GM04503 (cell line): ENCODE measurements around the gene TBC1D2B.
A peak's percentile ranks its signal among the peaks of the same experiment; 100 is the strongest.
"Not testable (repeated sequence)": the region's sequence is repeated elsewhere in the genome, so short reads cannot be mapped to it uniquely, and the experiment has no call there.

Source experiments
- DNase-seq: peaks from one replicate; pipeline ENCODE4 v3.0.0-alpha.2; 2012; ENCODE audit warnings: low read depth

TBC1D2B gene

GRCh38 chr15:78001656-78002055, 75.9 kb downstream of the TBC1D2B start:
- DNase-seq, result no peak

- no peak for DNase-seq
Observed at GRCh38 chr15:78000927-78001249, 76.6 kb downstream of the TBC1D2B start.

GRCh38 chr15:78000091-78000926, 77.2 kb downstream of the TBC1D2B start:
- no peak for DNase-seq

- DNase-seq, result no peak
Observed at GRCh38 chr15:77999486-77999885, 78.0 kb downstream of the TBC1D2B start.

- no peak for DNase-seq
Observed at GRCh38 chr15:77998592-77998991, 78.9 kb downstream of the TBC1D2B start.

DNA sequence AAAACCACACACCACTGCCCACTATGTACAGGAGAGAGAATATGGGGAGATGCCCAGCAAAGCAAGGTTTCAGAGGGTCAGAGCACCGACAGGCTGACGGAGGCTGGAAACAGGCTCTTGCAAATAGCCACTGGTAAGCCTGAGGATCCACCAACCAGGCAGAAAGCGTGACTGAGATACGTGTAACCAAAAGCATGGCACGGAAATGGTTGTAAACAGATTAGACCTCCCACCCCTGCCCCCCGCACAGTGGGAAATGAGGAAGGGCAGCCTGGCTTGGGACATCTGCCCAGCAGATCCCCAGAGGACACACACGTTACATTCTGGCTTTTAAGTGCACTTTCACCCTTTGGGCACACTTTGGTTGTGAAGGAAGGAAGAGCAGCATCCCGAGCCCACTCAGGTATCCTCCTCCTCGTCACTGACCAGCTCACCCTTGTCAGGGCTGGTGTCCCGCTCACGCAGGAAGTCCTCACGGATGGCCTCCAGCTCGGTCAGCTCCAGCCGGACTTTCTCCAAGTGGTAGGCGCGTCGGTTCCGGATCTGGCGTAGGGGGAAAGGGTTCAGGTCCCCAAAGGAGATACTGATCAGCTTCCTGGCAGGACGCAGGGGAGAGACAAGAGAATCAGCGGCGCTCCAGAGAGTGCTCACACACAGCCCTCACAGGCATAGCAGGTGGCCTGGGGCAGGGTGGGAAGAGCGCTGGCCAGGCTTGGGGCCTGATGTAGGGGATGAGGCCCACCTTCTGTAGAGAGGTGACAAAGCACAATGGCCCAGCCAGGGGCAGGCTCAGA, 79.6 kb downstream of the TBC1D2B start:
- not testable (repeated sequence) for DNase-seq

- not testable (repeated sequence) for DNase-seq
Observed at GRCh38 chr15:77997221-77997620, 80.3 kb downstream of the TBC1D2B start.

- not testable (repeated sequence) for DNase-seq
Observed at GRCh38 chr15:77996713-77997171, 80.8 kb downstream of the TBC1D2B start.

DNA sequence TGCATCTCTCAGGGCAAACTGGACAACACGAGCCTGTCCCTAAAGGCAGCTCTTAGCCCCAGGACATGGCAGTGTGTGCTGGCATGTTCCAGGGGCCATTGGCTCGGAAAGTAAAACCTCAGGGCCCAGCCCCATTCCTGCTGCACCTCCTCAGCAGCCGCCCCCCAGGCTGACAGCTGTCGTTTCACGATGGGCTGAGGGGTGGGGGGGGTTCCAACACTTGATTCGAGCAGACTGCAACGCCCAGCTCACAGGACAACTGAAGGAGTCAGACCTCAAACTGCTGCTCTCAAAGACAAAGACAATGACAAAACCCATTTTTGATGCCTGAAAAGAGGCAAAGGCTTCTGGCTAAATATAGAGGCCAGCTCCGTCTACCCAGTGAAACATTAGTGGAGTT, 81.3 kb downstream of the TBC1D2B start:
- DNase-seq, result not testable (repeated sequence)

GRCh38 chr15:77995537-77995918, 82.0 kb downstream of the TBC1D2B start:
- DNase-seq, result not testable (repeated sequence)

- DNase-seq, result not testable (repeated sequence)
Observed at GRCh38 chr15:77994893-77995536, 82.5 kb downstream of the TBC1D2B start.

GRCh38 chr15:77993970-77994693, 83.4 kb downstream of the TBC1D2B start:
- DNase-seq, result peak; percentile 85

DNA sequence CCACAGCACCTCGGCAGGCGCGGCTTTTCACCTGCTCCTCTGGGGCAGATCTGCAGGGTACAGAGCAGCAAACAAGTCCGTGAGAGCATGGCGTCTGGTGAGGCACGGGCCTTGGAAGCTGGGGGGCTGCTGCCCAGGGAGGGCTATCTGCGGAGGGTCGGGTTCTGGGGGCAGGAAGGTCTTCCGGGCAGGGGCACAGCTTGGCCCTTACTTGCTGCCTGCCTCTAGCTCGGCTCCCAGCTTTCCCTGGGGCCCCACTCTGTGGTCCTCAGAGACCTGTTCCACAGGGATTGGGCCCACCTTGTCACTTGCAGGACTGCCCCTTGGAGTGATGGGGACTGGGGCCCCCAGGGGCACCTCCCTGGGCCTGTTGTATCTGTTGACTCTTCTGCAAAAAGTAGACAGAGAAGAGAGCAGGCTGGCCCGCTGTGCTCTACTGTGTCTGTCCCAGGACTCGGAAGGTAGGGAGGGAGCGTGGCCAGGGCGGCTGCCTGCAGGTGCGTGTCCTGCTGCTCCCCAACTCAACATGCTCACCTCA, 84.1 kb downstream of the TBC1D2B start:
- DNase-seq, result no peak

DNA sequence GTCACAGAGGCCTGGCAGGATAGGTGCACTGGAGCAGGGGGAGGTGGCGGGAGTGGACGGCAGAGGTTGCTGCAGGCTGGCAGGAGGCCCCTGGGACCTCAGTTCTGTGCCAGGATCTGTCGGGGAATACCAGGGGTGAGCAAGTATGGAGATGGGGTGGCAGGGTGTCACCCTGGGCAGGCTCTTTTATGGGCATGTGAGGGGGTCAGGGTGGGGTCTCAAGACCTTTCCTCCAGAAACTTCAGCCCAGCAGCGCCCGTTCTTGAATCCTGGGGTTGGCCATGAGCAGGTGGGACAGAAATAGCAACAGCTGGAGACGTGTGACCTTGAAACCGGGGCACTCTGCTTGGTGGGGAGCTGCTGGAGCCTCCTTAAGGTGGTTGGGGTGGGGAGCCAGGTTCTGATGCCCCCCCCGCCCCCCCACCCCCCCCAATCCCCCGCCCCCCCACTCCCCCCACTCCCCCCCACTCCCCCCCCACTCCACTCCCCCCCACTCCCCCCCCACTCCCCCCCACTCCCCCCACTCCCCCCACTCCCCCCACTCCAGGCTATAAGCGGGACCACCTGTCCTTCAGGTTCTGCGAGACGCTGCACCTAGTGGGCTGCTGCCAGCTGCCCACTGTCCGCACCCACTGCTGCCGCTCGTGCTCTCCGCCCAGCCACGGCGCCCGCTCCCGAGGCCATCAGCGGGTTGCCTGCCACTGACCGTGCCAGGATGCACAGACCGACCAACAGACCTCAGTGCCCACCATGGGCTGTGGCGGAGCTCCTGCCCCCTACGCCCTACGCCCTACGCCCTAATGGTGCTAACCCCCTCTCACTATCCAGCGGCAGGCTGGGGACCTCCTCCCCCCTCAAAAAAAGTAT, 84.9 kb downstream of the TBC1D2B start:
- DNase-seq, result no peak

GRCh38 chr15:77991658-77992201, 85.8 kb downstream of the TBC1D2B start:
- peak; percentile 33 for DNase-seq

- no peak for DNase-seq
Observed at GRCh38 chr15:77991029-77991406, 86.5 kb downstream of the TBC1D2B start.

DNA sequence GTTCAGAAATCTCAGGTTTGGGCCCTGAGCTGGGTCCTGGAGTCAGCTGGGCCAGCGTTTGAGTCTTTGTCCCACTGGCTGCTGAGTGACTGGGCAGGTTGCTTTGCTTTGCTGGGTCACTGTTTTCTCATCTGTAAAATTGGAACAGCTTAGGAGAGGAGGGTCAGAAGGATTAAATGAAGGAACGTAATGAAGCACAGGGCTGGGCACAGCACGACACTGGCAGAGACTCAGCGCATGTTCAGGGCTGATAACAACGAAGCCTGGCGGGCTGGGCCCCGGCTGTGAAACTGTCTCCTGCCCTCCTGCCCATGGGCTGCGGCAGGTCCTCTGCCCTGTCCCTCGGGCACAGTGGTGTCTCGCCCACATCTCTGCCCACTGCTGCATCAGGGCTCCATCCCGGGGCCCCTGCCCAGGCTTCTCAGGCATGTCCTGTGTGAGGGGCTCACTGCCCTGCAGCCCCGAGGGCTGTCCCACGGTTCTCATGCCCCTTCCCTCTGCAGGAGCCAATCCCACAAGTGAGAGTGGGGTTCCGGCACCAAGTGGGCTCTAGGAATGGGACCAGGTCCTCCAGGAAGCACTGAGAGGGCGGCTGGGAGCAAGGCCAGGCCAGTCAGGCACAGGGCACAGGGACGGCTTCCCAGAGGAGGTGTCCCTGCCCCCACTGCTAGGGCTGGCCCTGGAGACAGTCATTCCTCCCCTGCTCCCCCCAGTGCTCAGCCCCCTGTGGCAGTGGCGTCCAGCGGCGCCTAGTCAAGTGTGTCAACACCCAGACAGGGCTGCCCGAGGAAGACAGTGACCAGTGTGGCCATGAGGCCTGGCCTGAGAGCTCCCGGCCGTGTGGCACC, 88.0 kb downstream of the TBC1D2B start:
- DNase-seq, result no peak

GRCh38 chr15:77988347-77989295, 88.9 kb downstream of the TBC1D2B start:
- DNase-seq, result no peak
